ENCODE data around the gene HAUS8.
"Not testable (repeated sequence)": the region's sequence is repeated elsewhere in the genome, so short reads cannot be mapped to it uniquely, and the experiment has no call there.

The HAUS8 gene

GRCh38 chr19:17037184-17037583 is 38.1 kb downstream of the HAUS8 start:
- no peak for DNase-seq (ENCODE audit: low read depth in 2 of 3, low spot score in 1 of 3)

- DNase-seq (ENCODE audit: low read depth in 2 of 3, low spot score in 1 of 3) = no peak
Measured at GRCh38 chr19:17036640-17037039, 38.6 kb downstream of the HAUS8 start.

GRCh38 chr19:17035842-17036424 is 39.3 kb downstream of the HAUS8 start:
- no peak for DNase-seq (ENCODE audit: low read depth in 2 of 3, low spot score in 1 of 3)

- DNase-seq (ENCODE audit: low read depth in 2 of 3, low spot score in 1 of 3) = no peak
Measured at GRCh38 chr19:17031741-17032140, 43.5 kb downstream of the HAUS8 start.

- DNase-seq (ENCODE audit: low read depth in 2 of 3, low spot score in 1 of 3) = no peak
Measured at GRCh38 chr19:17027535-17027975, 47.7 kb downstream of the HAUS8 start.

GRCh38 chr19:17026706-17027534 is 48.3 kb downstream of the HAUS8 start, which contains the start of gene CPAMD8:
Gene CPAMD8 (minus strand): TSS chr19:17026810. CDS start chr19:17026642, 168 bp downstream.
- no peak for DNase-seq (ENCODE audit: low read depth in 2 of 3, low spot score in 1 of 3)

GRCh38 chr19:17025991-17026658 is 49.1 kb downstream of the HAUS8 start:
- no peak for DNase-seq (ENCODE audit: low read depth in 2 of 3, low spot score in 1 of 3)

- no peak for DNase-seq (ENCODE audit: low read depth in 2 of 3, low spot score in 1 of 3)
Measured at GRCh38 chr19:17025361-17025760, 49.9 kb downstream of the HAUS8 start.

- not testable (repeated sequence) for DNase-seq (ENCODE audit: low read depth in 2 of 3, low spot score in 1 of 3)
Measured at GRCh38 chr19:17024941-17025340, 50.3 kb downstream of the HAUS8 start.

- DNase-seq (ENCODE audit: low read depth in 2 of 3, low spot score in 1 of 3) = no peak
Measured at GRCh38 chr19:17023805-17024204, 51.4 kb downstream of the HAUS8 start.

- DNase-seq (ENCODE audit: low read depth in 2 of 3, low spot score in 1 of 3) = no peak
Measured at GRCh38 chr19:17022738-17023137, 52.5 kb downstream of the HAUS8 start.

GRCh38 chr19:17021793-17022590 is 53.3 kb downstream of the HAUS8 start:
- DNase-seq (ENCODE audit: low read depth in 2 of 3, low spot score in 1 of 3) = no peak

GRCh38 chr19:17021328-17021727 is 53.9 kb downstream of the HAUS8 start:
- DNase-seq (ENCODE audit: low read depth in 2 of 3, low spot score in 1 of 3) = no peak

GRCh38 chr19:17020823-17021222 is 54.4 kb downstream of the HAUS8 start:
- no peak for DNase-seq (ENCODE audit: low read depth in 2 of 3, low spot score in 1 of 3)

GRCh38 chr19:17020385-17020784 is 54.9 kb downstream of the HAUS8 start:
- no peak for DNase-seq (ENCODE audit: low read depth in 2 of 3, low spot score in 1 of 3)

GRCh38 chr19:17014212-17014861 is 60.9 kb downstream of the HAUS8 start:
- not testable (repeated sequence) for DNase-seq (ENCODE audit: low read depth in 2 of 3, low spot score in 1 of 3)

- no peak for DNase-seq (ENCODE audit: low read depth in 2 of 3, low spot score in 1 of 3)
Measured at GRCh38 chr19:17011485-17011884, 63.8 kb downstream of the HAUS8 start.

- no peak for DNase-seq (ENCODE audit: low read depth in 2 of 3, low spot score in 1 of 3)
Measured at GRCh38 chr19:17006579-17006978, 68.7 kb downstream of the HAUS8 start.

- no peak for DNase-seq (ENCODE audit: low read depth in 2 of 3, low spot score in 1 of 3)
Measured at GRCh38 chr19:17005000-17005399, 70.3 kb downstream of the HAUS8 start.

GRCh38 chr19:17004386-17004785 is 70.9 kb downstream of the HAUS8 start:
- DNase-seq (ENCODE audit: low read depth in 2 of 3, low spot score in 1 of 3) = no peak

GRCh38 chr19:17002455-17002854 is 72.8 kb downstream of the HAUS8 start:
- no peak for DNase-seq (ENCODE audit: low read depth in 2 of 3, low spot score in 1 of 3)
